ENCODE results near the gene HEBP2. TPM values are rescaled to one million over a fixed set of nuclear protein-coding genes. Genes with fewer than 3 reads are reported as not detected.

The HEBP2 gene
- total RNA-seq, 1 donor = 35.8 TPM

- H3K27ac ChIP-seq (ENCODE audit: low read depth, low read length) = no peak overlapping the region
- no peak overlapping the region for H3K4me2 ChIP-seq (ENCODE audit: insufficient read depth, low read length)
- peaks cover 3% of the 10 kb centered on the region for H3K27me3 ChIP-seq (ENCODE audit: insufficient read depth, low read length)
- no peak overlapping the region for H3K4me3 ChIP-seq (ENCODE audit: insufficient read depth, low read length)
- H3K36me3 ChIP-seq (ENCODE audit: insufficient read depth, low read length) = no peaks in the 10 kb centered on the region
- DNase-seq (ENCODE audit: insufficient read length, low spot score, missing footprints) = no peak
- H3K9me3 ChIP-seq (ENCODE audit: low read depth, low read length) = no peaks in the 10 kb centered on the region
- no peak overlapping the region for H2AFZ ChIP-seq (ENCODE audit: low read length)
- no peaks in the 10 kb centered on the region for H3K79me2 ChIP-seq (ENCODE audit: insufficient read depth, low read length)
- no peak for TF ChIP-seq CTCF (IDR thresholded peaks at IDR 0.05; ENCODE audit: extremely low read depth, low read depth, low read length)
- H3K4me1 ChIP-seq (ENCODE audit: insufficient read depth, low read length) = no peaks in the 10 kb centered on the region
- no peaks in the 10 kb centered on the region for H4K20me1 ChIP-seq (ENCODE audit: insufficient read depth, low read length)
These were observed 29.2 kb upstream of the HEBP2 start for GRCh38 chr6:138374815-138375214.

GRCh38 chr6:138377042-138377441 is 27.0 kb upstream of the HEBP2 start:
- H2AFZ ChIP-seq (ENCODE audit: low read length) = no peak overlapping the region
- H3K36me3 ChIP-seq (ENCODE audit: insufficient read depth, low read length) = no peaks in the 10 kb centered on the region
- no peaks in the 10 kb centered on the region for H3K4me1 ChIP-seq (ENCODE audit: insufficient read depth, low read length)
- H4K20me1 ChIP-seq (ENCODE audit: insufficient read depth, low read length) = no peaks in the 10 kb centered on the region
- no peak for TF ChIP-seq CTCF (IDR thresholded peaks at IDR 0.05; ENCODE audit: extremely low read depth, low read depth, low read length)
- no peak overlapping the region for H3K27ac ChIP-seq (ENCODE audit: low read depth, low read length)
- no peak overlapping the region for H3K4me2 ChIP-seq (ENCODE audit: insufficient read depth, low read length)
- H3K9me3 ChIP-seq (ENCODE audit: low read depth, low read length) = no peaks in the 10 kb centered on the region
- DNase-seq (ENCODE audit: insufficient read length, low spot score, missing footprints) = no peak
- H3K4me3 ChIP-seq (ENCODE audit: insufficient read depth, low read length) = no peak overlapping the region
- H3K27me3 ChIP-seq (ENCODE audit: insufficient read depth, low read length) = peaks cover 3% of the 10 kb centered on the region
- H3K79me2 ChIP-seq (ENCODE audit: insufficient read depth, low read length) = no peaks in the 10 kb centered on the region

GRCh38 chr6:138377844-138378243 is 26.2 kb upstream of the HEBP2 start, which contains the start of gene SMIM28:
Gene SMIM28 (plus strand): TSS chr6:138377905. CDS start chr6:138378073, 168 bp downstream.
- Histone ChIP-seq H3K4me2 (ENCODE audit: insufficient read depth, low read length) (no peak within 1 kb of the TSS), H3K27ac (ENCODE audit: low read depth, low read length) (no peak within 1 kb of the TSS), H3K79me2 (ENCODE audit: insufficient read depth, low read length) (no peaks in the 10 kb centered on the region), H4K20me1 (ENCODE audit: insufficient read depth, low read length) (no peaks in the 10 kb centered on the region), H3K27me3 (ENCODE audit: insufficient read depth, low read length) (peaks cover 3% of the 10 kb centered on the region), H3K4me1 (ENCODE audit: insufficient read depth, low read length) (no peaks in the 10 kb centered on the region), H3K36me3 (ENCODE audit: insufficient read depth, low read length) (no peaks in the 10 kb centered on the region), H3K9me3 (ENCODE audit: low read depth, low read length) (no peaks in the 10 kb centered on the region), H2AFZ (ENCODE audit: low read length) (no peak within 1 kb of the TSS), H3K4me3 (ENCODE audit: insufficient read depth, low read length) (no peak within 1 kb of the TSS)
- no peak for TF ChIP-seq CTCF (IDR thresholded peaks at IDR 0.05; ENCODE audit: extremely low read depth, low read depth, low read length)
- no peak for DNase-seq (ENCODE audit: insufficient read length, low spot score, missing footprints)

- Histone ChIP-seq H3K36me3 (ENCODE audit: insufficient read depth, low read length) (no peaks in the 10 kb centered on the region), H3K4me2 (ENCODE audit: insufficient read depth, low read length) (no peak overlapping the region), H3K9me3 (ENCODE audit: low read depth, low read length) (no peaks in the 10 kb centered on the region), H3K27ac (ENCODE audit: low read depth, low read length) (no peak overlapping the region), H3K79me2 (ENCODE audit: insufficient read depth, low read length) (no peaks in the 10 kb centered on the region), H2AFZ (ENCODE audit: low read length) (no peak overlapping the region), H3K4me3 (ENCODE audit: insufficient read depth, low read length) (no peak overlapping the region), H3K4me1 (ENCODE audit: insufficient read depth, low read length) (no peaks in the 10 kb centered on the region), H4K20me1 (ENCODE audit: insufficient read depth, low read length) (no peaks in the 10 kb centered on the region), H3K27me3 (ENCODE audit: insufficient read depth, low read length) (peaks cover 3% of the 10 kb centered on the region)
- DNase-seq (ENCODE audit: insufficient read length, low spot score, missing footprints) = no peak
- TF ChIP-seq CTCF (IDR thresholded peaks at IDR 0.05; ENCODE audit: extremely low read depth, low read depth, low read length) = no peak
These were observed 25.6 kb upstream of the HEBP2 start for GRCh38 chr6:138378463-138378862.
